Skeletal muscle satellite cell (primary cell): ENCODE measurements around the gene ABCB11.
"Not testable (repeated sequence)": the region's sequence is repeated elsewhere in the genome, so short reads cannot be mapped to it uniquely, and the experiment has no call there.

Source experiments
- H3K27me3 ChIP-seq: 2 replicates; pipeline ENCODE4 v1.7.0; 2013; ENCODE audit warnings: low read length; ENCODE audit not compliant: control insufficient read depth, insufficient read depth
- H3K36me3 ChIP-seq: 2 replicates; pipeline ENCODE4 v1.7.0; 2013; ENCODE audit warnings: mild to moderate bottlenecking, control low read depth, low read length; ENCODE audit not compliant: insufficient read depth
- H3K4me1 ChIP-seq: 2 replicates; pipeline ENCODE4 v1.7.0; 2013; ENCODE audit warnings: low read length; ENCODE audit not compliant: control insufficient read depth, insufficient read depth
- H3K4me2 ChIP-seq: 2 replicates; pipeline ENCODE4 v1.7.0; 2013; ENCODE audit warnings: mild to moderate bottlenecking, low read length
- H3K4me3 ChIP-seq: 2 replicates; pipeline ENCODE4 v1.7.0; 2013; ENCODE audit warnings: low read length
- H3K9ac ChIP-seq: 2 replicates; pipeline ENCODE4 v1.7.0; 2013; ENCODE audit warnings: mild to moderate bottlenecking, low read depth, low read length, moderate library complexity
- H3K9me3 ChIP-seq: replicated peaks from 2 replicates; pipeline ENCODE4 v1.7.0; 2013; ENCODE audit warnings: mild to moderate bottlenecking, control low read depth, low read length

ABCB11 gene

DNA sequence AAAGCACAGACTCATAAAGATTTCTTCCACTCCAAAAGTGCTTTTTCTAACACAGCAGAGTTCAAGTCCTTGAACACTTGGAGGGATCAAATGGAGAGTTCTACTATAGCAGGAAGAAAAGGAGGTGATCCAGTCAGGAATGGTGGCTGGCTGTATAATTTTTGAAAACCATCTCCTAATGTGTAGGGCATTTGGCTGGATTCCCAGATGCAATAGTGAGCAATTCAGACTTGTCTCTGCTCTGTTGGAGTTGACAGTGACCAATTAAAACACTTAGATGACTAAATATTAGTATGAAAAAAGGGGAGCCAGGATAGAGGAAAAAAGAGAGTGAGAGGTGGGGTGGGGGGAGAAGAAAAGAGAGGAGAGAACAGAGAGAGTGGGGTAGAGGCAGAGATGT is 135.4 kb downstream of the ABCB11 start:
- no peak overlapping the region for H3K9ac ChIP-seq
- peaks cover 9% of the 10 kb centered on the region for H3K27me3 ChIP-seq
- no peaks in the 10 kb centered on the region for H3K9me3 ChIP-seq
- no peak overlapping the region for H3K4me2 ChIP-seq
- H3K36me3 ChIP-seq, result no peaks in the 10 kb centered on the region
- H3K4me3 ChIP-seq, result no peak overlapping the region
- peaks cover 1% of the 10 kb centered on the region for H3K4me1 ChIP-seq

DNA sequence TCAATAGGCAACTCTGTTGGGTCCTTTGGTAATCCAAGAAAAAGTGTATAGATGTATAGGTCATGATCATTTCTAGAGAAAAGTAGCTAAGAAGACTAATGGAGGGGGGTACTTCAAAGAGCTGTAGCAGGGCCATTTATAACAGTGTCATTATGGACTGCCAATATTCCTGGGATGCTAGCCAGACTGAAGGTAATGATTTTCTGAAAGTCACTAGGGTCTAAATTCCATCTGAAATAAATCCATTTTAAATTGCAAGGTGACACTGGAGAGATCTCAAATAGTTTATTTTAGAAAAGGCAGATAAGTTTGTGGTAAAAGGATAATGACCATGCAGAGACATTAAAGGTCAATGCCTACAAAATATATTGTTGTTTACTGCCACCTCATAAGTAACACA is 136.4 kb downstream of the ABCB11 start:
- Histone ChIP-seq H3K4me1 (peaks cover 5% of the 10 kb centered on the region), H3K4me2 (no peak overlapping the region), H3K36me3 (no peaks in the 10 kb centered on the region), H3K27me3 (peaks cover under 1% of the 10 kb centered on the region), H3K9ac (no peak overlapping the region), H3K9me3 (no peaks in the 10 kb centered on the region), H3K4me3 (no peak overlapping the region)

DNA sequence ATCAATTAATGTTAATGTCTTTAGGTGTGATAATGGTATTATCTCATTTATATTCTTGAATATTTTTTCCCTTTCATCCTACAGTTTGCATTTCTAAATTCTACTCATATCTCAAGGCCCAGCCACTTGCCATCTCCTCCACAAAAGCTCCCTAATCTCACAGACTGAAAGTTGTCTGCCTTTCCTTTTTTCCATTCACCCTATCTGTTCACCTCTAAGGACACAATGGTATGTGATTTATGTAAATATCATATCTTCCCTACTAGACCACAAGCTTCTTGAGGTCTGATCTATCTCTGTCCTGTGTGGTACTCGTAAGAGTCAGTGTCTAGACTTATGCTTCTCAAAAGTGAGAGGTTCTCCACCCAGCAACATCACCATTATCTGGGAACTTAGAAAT is 137.0 kb downstream of the ABCB11 start:
- H3K9ac ChIP-seq, result no peak overlapping the region
- H3K9me3 ChIP-seq, result no peaks in the 10 kb centered on the region
- H3K27me3 ChIP-seq, result no peaks in the 10 kb centered on the region
- H3K36me3 ChIP-seq, result no peaks in the 10 kb centered on the region
- no peak overlapping the region for H3K4me3 ChIP-seq
- H3K4me1 ChIP-seq, result peaks cover 5% of the 10 kb centered on the region
- H3K4me2 ChIP-seq, result no peak overlapping the region

DNA sequence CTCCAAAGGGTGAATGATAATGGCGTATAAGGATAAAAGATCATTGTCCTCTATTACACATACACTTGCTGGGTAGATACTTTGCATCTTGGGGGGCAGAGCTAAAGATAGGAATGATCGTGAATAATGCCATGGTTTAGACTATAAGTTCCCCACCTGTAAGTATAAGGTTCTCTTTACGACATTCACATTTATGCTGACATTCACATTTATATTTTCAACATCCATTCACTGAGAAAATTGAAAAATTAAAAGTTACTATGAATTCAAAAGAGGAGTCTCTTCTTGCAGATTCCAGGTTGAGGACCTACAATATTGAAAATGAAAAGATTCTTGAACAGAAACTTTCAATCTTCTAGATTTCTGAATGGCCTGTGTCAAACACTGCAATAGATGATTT is 138.8 kb downstream of the ABCB11 start:
- Histone ChIP-seq H3K27me3 (no peaks in the 10 kb centered on the region), H3K4me2 (no peak overlapping the region), H3K36me3 (no peaks in the 10 kb centered on the region)

DNA sequence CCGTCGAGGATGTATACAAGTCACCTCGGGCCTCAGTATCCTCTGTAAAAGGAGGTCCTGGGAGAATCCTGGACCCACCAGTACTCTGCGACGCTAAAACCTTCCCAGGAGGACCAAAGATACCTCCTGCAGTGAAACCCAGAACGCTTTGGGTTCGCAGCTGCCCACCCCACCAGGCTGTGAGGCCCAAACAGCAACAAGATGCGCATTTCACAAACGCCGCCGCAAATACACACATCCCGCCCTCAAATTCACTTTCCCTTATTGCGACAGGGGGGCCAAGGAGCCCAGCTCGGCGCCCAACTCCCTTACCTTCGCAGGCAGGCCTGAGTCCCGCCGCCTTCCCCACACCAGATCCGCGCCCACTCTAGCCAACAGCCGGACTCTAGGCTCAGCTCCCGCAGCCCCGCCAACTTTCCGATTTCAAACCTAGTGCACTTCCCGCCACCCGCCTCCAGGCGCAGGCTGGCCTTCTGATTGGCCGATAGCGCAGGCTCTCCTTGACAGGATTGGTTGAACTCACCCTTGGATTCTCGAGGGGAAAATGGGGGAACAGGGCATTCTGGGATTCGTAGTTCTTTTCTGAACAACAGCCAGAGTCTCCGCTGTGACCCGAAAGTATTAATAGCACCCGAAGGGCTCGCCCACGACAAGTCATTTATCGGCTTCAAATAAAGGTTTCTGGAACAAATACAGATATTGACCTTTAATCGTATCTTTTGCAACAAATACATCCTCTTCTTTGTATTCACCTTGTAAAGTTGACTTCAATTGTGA is 140.9 kb downstream of the ABCB11 start, which contains the start of gene SPC25:
Gene SPC25 (minus strand): TSS at position 425 of the 777 bp plus-strand sequence. CDS start 911 bp downstream, outside the sequence.
- no peaks in the 10 kb centered on the region for H3K9me3 ChIP-seq
- H3K27me3 ChIP-seq, result no peaks in the 10 kb centered on the region
- peak within 1 kb of the TSS; percentile 82 for H3K4me3 ChIP-seq
- H3K9ac ChIP-seq, result peak within 1 kb of the TSS; percentile 80
- no peaks in the 10 kb centered on the region for H3K36me3 ChIP-seq
- peak within 1 kb of the TSS; percentile 86 for H3K4me2 ChIP-seq
- H3K4me1 ChIP-seq, result peaks cover 10% of the 10 kb centered on the region

More for the DNA sequence above, 138.8 kb downstream of the ABCB11 start:
- Histone ChIP-seq H3K4me1 (peaks cover 5% of the 10 kb centered on the region), H3K4me3 (no peak overlapping the region), H3K9ac (no peak overlapping the region), H3K9me3 (no peaks in the 10 kb centered on the region)

DNA sequence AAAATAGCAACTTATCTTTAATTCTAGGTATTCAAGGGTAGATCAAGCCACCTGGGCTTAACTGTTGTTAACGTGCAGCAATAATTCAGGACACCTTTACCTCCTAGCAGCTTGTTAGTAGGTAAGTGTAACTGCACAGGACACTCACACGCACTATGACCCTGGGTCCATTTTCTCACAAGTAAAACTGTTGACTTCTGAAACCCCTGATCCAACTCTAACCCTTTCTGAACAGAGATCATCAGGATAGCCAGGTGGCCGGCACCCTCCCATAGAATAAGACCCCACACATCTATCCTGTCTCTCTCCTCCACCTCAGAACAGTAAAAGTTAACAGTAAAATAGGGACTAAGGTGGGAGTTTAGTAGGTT is 141.5 kb downstream of the ABCB11 start:
- H3K4me1 ChIP-seq, result peaks cover 16% of the 10 kb centered on the region
- no peaks in the 10 kb centered on the region for H3K36me3 ChIP-seq
- H3K4me2 ChIP-seq, result peak overlapping the region; percentile 86
- H3K4me3 ChIP-seq, result peak overlapping the region; percentile 82
- H3K9me3 ChIP-seq, result no peaks in the 10 kb centered on the region
- H3K9ac ChIP-seq, result peak overlapping the region; percentile 80
- no peaks in the 10 kb centered on the region for H3K27me3 ChIP-seq

DNA sequence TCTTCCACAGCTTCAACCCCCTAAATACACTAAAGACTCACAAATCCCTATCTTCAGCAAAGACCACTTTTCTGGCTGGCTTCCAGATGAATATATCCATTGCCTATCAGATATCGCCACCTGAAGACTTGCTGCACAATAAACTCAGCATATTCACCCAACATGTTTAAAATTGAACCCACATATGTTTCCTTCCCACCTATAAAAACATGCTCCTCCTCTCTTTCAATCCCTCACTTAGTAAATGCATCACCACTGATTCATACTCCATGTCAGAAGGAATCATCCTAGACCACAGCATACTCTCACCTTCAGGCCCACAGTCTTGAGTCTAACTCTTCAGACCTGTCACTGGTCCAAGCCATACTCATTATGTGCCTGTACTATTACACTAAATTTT is 146.1 kb downstream of the ABCB11 start:
- Histone ChIP-seq H3K36me3 (no peaks in the 10 kb centered on the region), H3K4me1 (peaks cover 12% of the 10 kb centered on the region), H3K27me3 (no peaks in the 10 kb centered on the region), H3K4me2 (no peak overlapping the region), H3K9me3 (no peaks in the 10 kb centered on the region), H3K9ac (no peak overlapping the region), H3K4me3 (no peak overlapping the region)

DNA sequence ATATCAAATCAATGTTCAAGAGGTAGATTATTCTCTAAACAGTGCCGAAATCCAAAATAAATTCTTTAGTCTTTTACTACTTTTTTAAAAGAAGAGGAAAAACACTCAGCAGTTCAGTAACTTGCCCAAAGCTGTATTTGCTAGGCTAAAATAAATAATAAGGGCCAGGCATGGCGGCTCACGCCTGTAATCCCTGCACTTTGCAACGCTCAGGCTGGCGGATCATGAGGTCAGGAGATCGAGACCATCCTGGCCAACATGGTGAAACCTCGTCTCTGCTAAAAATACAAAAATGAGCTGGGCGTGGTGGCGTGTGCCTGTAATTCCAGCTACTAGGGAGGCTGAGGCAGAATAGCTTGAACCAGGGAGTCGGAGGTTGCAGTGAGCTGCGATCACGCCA is 149.0 kb downstream of the ABCB11 start:
- not testable (repeated sequence) for H3K4me2 ChIP-seq, H3K27me3 ChIP-seq, H3K4me3 ChIP-seq, H3K36me3 ChIP-seq, H3K9ac ChIP-seq, H3K9me3 ChIP-seq
- H3K4me1 ChIP-seq, result peaks cover 12% of the 10 kb centered on the region

DNA sequence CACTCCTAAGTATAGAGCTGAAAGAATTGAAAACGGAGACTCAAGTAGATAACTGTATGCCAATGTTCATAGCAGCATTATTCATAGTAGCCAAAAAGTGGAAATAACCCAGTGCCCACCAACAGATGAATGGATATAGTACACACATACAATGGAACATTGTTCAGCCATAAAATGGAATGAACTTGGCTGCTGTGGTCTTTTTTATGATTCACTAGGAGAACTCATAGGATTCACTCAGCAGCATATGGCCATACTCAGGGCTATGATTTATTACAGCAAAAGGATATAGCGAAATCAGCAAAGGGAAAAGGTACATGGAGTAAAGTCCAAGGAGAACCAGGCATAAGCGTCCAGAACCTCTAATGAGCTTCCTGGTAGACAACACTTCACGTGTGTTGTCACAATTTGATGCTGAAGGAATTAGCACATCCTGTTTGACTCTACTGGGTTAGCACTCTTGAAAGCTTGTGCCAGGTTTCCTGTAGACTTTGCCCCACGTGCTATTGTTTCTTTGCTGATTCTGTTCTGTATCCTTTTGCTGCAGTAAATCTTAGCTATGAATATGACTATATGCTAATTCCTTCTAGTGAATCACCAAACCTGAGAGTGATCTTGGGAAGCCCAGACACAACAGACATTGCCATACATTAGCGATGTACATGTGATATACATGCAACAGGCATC is 156.6 kb downstream of the ABCB11 start:
- Histone ChIP-seq H3K36me3 (peaks cover 12% of the 10 kb centered on the region), H3K4me3 (no peak overlapping the region), H3K9me3 (no peaks in the 10 kb centered on the region), H3K4me1 (no peaks in the 10 kb centered on the region), H3K9ac (no peak overlapping the region), H3K27me3 (no peaks in the 10 kb centered on the region), H3K4me2 (no peak overlapping the region)

DNA sequence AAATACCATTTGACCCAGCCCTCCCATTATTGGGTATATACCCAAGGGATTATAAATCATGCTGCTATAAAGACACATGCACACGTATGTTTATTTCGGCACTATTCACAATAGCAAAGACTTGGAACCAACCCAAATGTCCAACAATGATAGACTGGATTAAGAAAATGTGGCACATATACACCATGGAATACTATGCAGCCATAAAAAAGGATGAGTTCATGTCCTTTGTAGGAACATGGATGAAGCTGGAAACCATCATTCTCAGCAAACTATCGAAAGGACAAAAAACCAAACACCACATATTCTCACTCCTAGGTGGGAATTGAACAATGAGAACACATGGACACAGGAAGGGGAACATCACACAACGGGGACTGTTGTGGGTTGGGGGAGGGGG is 160.3 kb downstream of the ABCB11 start:
- not testable (repeated sequence) for H3K4me1 ChIP-seq, H3K9ac ChIP-seq, H3K27me3 ChIP-seq, H3K4me3 ChIP-seq, H3K9me3 ChIP-seq, H3K4me2 ChIP-seq
- H3K36me3 ChIP-seq, result peaks cover 12% of the 10 kb centered on the region
